Astrocyte (in vitro differentiated cells and primary cell): ENCODE measurements around the gene THADA. TPM values are rescaled to one million over a fixed set of nuclear protein-coding genes. Genes with fewer than 3 reads are reported as not detected.

ENCODE experiments used
- DNase-seq: peaks from one replicate; pipeline ENCODE4 v3.0.0-alpha.2; 2010; ENCODE audit warnings: low read depth
- FAIRE-seq: peaks from 2 replicates; lab custom pipeline; 2011; peaks lifted over from hg19 to GRCh38; lab: Jason Lieb, UNC
- H2AFZ ChIP-seq: 2 replicates; pipeline ENCODE4 v1.6.0; 2012; ENCODE audit warnings: low read depth, low read length, inconsistent platforms
- H3K27ac ChIP-seq: 2 replicates; pipeline ENCODE4 v1.5.1; 2011; ENCODE audit warnings: low read depth, low read length, inconsistent platforms
- H3K27me3 ChIP-seq: 2 replicates; pipeline ENCODE4 v1.6.0; 2011; ENCODE audit warnings: low read length, inconsistent platforms; ENCODE audit not compliant: insufficient read depth
- H3K36me3 ChIP-seq: 2 replicates; pipeline ENCODE4 v1.5.1; 2011; ENCODE audit warnings: low read length, inconsistent platforms; ENCODE audit not compliant: insufficient read depth
- H3K4me1 ChIP-seq: 2 replicates; pipeline ENCODE4 v1.5.1; 2011; ENCODE audit warnings: low read length, inconsistent platforms; ENCODE audit not compliant: insufficient read depth
- H3K4me2 ChIP-seq: 2 replicates; pipeline ENCODE4 v1.6.0; 2012; ENCODE audit warnings: low read length, inconsistent platforms
- H3K4me3 ChIP-seq: 2 replicates; pipeline ENCODE4 v1.5.1; 2011; ENCODE audit warnings: low read depth, mild to moderate bottlenecking, low read length, inconsistent platforms; ENCODE audit not compliant: insufficient read depth
- H3K79me2 ChIP-seq: 2 replicates; pipeline ENCODE4 v1.6.0; 2012; ENCODE audit warnings: mild to moderate bottlenecking, low read length, inconsistent platforms; ENCODE audit not compliant: insufficient read depth
- H3K9ac ChIP-seq: 2 replicates; pipeline ENCODE4 v1.6.0; 2012; ENCODE audit warnings: mild to moderate bottlenecking, low read length, inconsistent platforms
- H3K9me3 ChIP-seq: 2 replicates; pipeline ENCODE4 v1.5.1; 2012; ENCODE audit warnings: low read depth, mild to moderate bottlenecking, low read length, inconsistent platforms; ENCODE audit not compliant: insufficient read depth
- H4K20me1 ChIP-seq: 2 replicates; pipeline ENCODE4 v1.6.0; 2012; ENCODE audit warnings: low read length, inconsistent platforms; ENCODE audit not compliant: insufficient read depth
- H3K27ac Mint-ChIP-seq: one replicate; pipeline ENCODE4 v1.8.0; 2021; ENCODE audit warnings: mild to moderate bottlenecking, mixed read lengths; ENCODE audit not compliant: unreplicated experiment
- H3K27me3 Mint-ChIP-seq: one replicate; pipeline ENCODE4 v1.8.0; 2021; ENCODE audit warnings: low read depth, mixed read lengths; ENCODE audit not compliant: unreplicated experiment
- H3K36me3 Mint-ChIP-seq: one replicate; pipeline ENCODE4 v1.8.0; 2021; ENCODE audit warnings: low read depth, mixed read lengths; ENCODE audit not compliant: unreplicated experiment
- H3K4me1 Mint-ChIP-seq: one replicate; pipeline ENCODE4 v1.8.0; 2021; ENCODE audit warnings: low read depth, mixed read lengths; ENCODE audit not compliant: unreplicated experiment
- H3K4me3 Mint-ChIP-seq: one replicate; pipeline ENCODE4 v1.8.0; 2021; ENCODE audit warnings: mild to moderate bottlenecking, moderate library complexity, mixed read lengths; ENCODE audit not compliant: unreplicated experiment
- H3K9me3 Mint-ChIP-seq: one replicate; pipeline ENCODE4 v1.8.0; 2021; ENCODE audit warnings: mild to moderate bottlenecking, mixed read lengths; ENCODE audit not compliant: unreplicated experiment
- CTCF ChIP-seq: IDR thresholded peaks from 2 replicates; pipeline ENCODE4 v1.5.1; 2011; ENCODE audit warnings: low read depth, mild to moderate bottlenecking, inconsistent platforms, low read length, moderate library complexity; ENCODE audit not compliant: insufficient read depth
- EZH2 ChIP-seq: IDR thresholded peaks from 2 replicates; pipeline ENCODE4 v1.6.1; 2012; ENCODE audit warnings: mild to moderate bottlenecking, low read length, inconsistent platforms; ENCODE audit not compliant: insufficient read depth
- total RNA-seq: library from RNA; stranded (reverse); gene quantifications from 2 replicates; pipeline ENCODE4 v1.2.1, GENCODE V29; 2021

THADA gene
- total RNA-seq, 1 donor from 2014 or later, result 16.2 TPM

- H3K36me3 ChIP-seq, result peaks cover 14% of the 10 kb centered on the region
- DNase-seq (no peak), FAIRE-seq (no peak)
- H3K9me3 ChIP-seq, result no peaks in the 10 kb centered on the region
- peak overlapping the region; percentile 47 for H3K9ac ChIP-seq
- no peaks in the 10 kb centered on the region for H3K36me3 Mint-ChIP-seq
- TF ChIP-seq CTCF, result no peak
- no peak for TF ChIP-seq EZH2
- no peaks in the 10 kb centered on the region for H3K27me3 Mint-ChIP-seq
- peaks cover 13% of the 10 kb centered on the region for H3K4me1 Mint-ChIP-seq
- H3K27me3 ChIP-seq, result no peaks in the 10 kb centered on the region
- peak overlapping the region; percentile 71 for H3K27ac ChIP-seq
- peaks cover 25% of the 10 kb centered on the region for H3K4me1 ChIP-seq
- H3K27ac Mint-ChIP-seq, result no peak overlapping the region
- H3K4me3 Mint-ChIP-seq, result no peak overlapping the region
- no peak overlapping the region for H2AFZ ChIP-seq
- H3K79me2 ChIP-seq, result peaks cover 23% of the 10 kb centered on the region
- no peaks in the 10 kb centered on the region for H3K9me3 Mint-ChIP-seq
- H4K20me1 ChIP-seq, result no peaks in the 10 kb centered on the region
- peak overlapping the region; percentile 34 for H3K4me3 ChIP-seq
- H3K4me2 ChIP-seq, result peak overlapping the region; percentile 70
Measured at GRCh38 chr2:43593254-43593653, 2.6 kb downstream of the THADA start.

GRCh38 chr2:43592443-43592842 lies 3.4 kb downstream of the THADA start:
- peaks cover 23% of the 10 kb centered on the region for H3K79me2 ChIP-seq
- Mint-ChIP-seq H3K4me3 (no peak overlapping the region), H3K4me1 (peaks cover 13% of the 10 kb centered on the region), H3K36me3 (no peaks in the 10 kb centered on the region), H3K27ac (peak overlapping the region; percentile 51), H3K9me3 (no peaks in the 10 kb centered on the region), H3K27me3 (no peaks in the 10 kb centered on the region)
- H3K27ac ChIP-seq, result peak overlapping the region; percentile 71
- H4K20me1 ChIP-seq, result no peaks in the 10 kb centered on the region
- H3K9me3 ChIP-seq, result no peaks in the 10 kb centered on the region
- peak; percentile 36 for TF ChIP-seq CTCF
- no peak for TF ChIP-seq EZH2
- peak overlapping the region; percentile 34 for H3K4me3 ChIP-seq
- H3K27me3 ChIP-seq, result no peaks in the 10 kb centered on the region
- peak overlapping the region; percentile 47 for H3K9ac ChIP-seq
- FAIRE-seq (peak; percentile 73), DNase-seq (peak; percentile 59)
- peaks cover 25% of the 10 kb centered on the region for H3K4me1 ChIP-seq
- H3K36me3 ChIP-seq, result peaks cover 21% of the 10 kb centered on the region
- peak overlapping the region; percentile 70 for H3K4me2 ChIP-seq
- no peak overlapping the region for H2AFZ ChIP-seq

GRCh38 chr2:43585708-43586107 lies 10.1 kb downstream of the THADA start:
- Histone ChIP-seq H3K27me3 (no peaks in the 10 kb centered on the region), H3K9ac (no peak overlapping the region), H3K4me3 (no peak overlapping the region), H4K20me1 (no peaks in the 10 kb centered on the region), H3K79me2 (peaks cover 4% of the 10 kb centered on the region), H3K27ac (no peak overlapping the region), H2AFZ (no peak overlapping the region), H3K4me1 (no peaks in the 10 kb centered on the region), H3K36me3 (peaks cover 50% of the 10 kb centered on the region), H3K9me3 (no peaks in the 10 kb centered on the region), H3K4me2 (no peak overlapping the region)
- Mint-ChIP-seq H3K27me3 (no peaks in the 10 kb centered on the region), H3K4me3 (no peak overlapping the region), H3K9me3 (no peaks in the 10 kb centered on the region), H3K27ac (no peak overlapping the region), H3K4me1 (no peaks in the 10 kb centered on the region), H3K36me3 (peaks cover 2% of the 10 kb centered on the region)
- no peak for TF ChIP-seq EZH2
- FAIRE-seq (no peak), DNase-seq (no peak)
